Activated CD8-positive, alpha-beta T cell treated with anti-CD3 and anti-CD28 coated beads, Interleukin-2, amount 10 ng/mL, durations not matched to agents 7 days and 5 days (primary cell): Measurements from ENCODE around the gene BAG1. TPM values are rescaled to one million over a fixed set of nuclear protein-coding genes. Genes with fewer than 3 reads are reported as not detected.
A peak's percentile ranks its signal among the peaks of the same experiment; 100 is the strongest.

Experiments
- ATAC-seq: fragments of 150-1000 bp; cut with Tn5 transposase; one replicate; pipeline ENCODE4 v1.10.0; 2021; ENCODE audit warnings: moderate library complexity
- CTCF ChIA-PET: fragments of 350-600 bp; sonication (Branson Sonifier 250); formaldehyde crosslinking; loops from one replicate; lab custom pipeline; 2021; ENCODE audit warnings: antibody characterized with exemption; lab: Charles Lee
- POLR2A ChIA-PET: fragments of 350-600 bp; sonication (Branson Sonifier 250); formaldehyde crosslinking; loops from one replicate; lab custom pipeline; 2021; ENCODE audit warnings: antibody characterized with exemption; lab: Charles Lee
- DNase-seq: peaks from one replicate; pipeline ENCODE4 v3.0.0-alpha.2; 2020
- H3K27ac Mint-ChIP-seq: one replicate; pipeline ENCODE4 v1.8.0; 2021; ENCODE audit warnings: mild to moderate bottlenecking, mixed read lengths
- H3K27me3 Mint-ChIP-seq: one replicate; pipeline ENCODE4 v1.8.0; 2021; ENCODE audit warnings: low read depth, mixed read lengths
- H3K36me3 Mint-ChIP-seq: one replicate; pipeline ENCODE4 v1.8.0; 2021; ENCODE audit warnings: low read depth, mixed read lengths
- H3K4me1 Mint-ChIP-seq: one replicate; pipeline ENCODE4 v1.8.0; 2021; ENCODE audit warnings: low read depth, mixed read lengths
- H3K4me3 Mint-ChIP-seq: one replicate; pipeline ENCODE4 v1.8.0; 2021; ENCODE audit warnings: mild to moderate bottlenecking, mixed read lengths
- H3K9me3 Mint-ChIP-seq: one replicate; pipeline ENCODE4 v1.8.0; 2022; ENCODE audit warnings: mixed read lengths; ENCODE audit not compliant: insufficient read depth
- total RNA-seq, 2 experiments: library from RNA; stranded (reverse); gene quantifications; one replicate each; pipeline ENCODE4 v1.2.3, GENCODE V29; 2021

Gene BAG1
- 10 to 100 TPM; 95.5 to 96.3 TPM for total RNA-seq

GRCh38 chr9:33264473-33265177 lies at the start of gene BAG1, which contains the start of gene CHMP5:
TSS of gene BAG1 (minus strand) at chr9:33264708.
TSS of gene CHMP5 (plus strand) at chr9:33265049. CDS start at chr9:33265079, 30 bp downstream.
- ChIA-PET POLR2A (interaction anchor here (1.0 to 3.8 kb wide), 10 partner anchors 8 to 239 kb away, joined by 3 to 22 read pairs (median 5); partner anchors contain the start of genes DNAJA1, NFX1, NOL6 and SPINK4), CTCF (interaction anchor here (1.2 to 2.7 kb wide), 3 partner anchors 22 to 192 kb away, joined by 3 to 8 read pairs (median 6); no protein-coding TSS in a partner anchor)
- H3K9me3 Mint-ChIP-seq: no peaks in the 10 kb centered on the region
- H3K27ac Mint-ChIP-seq: peak within 1 kb of the TSS; percentile 100
- ATAC-seq (peak; percentile 90), DNase-seq (peak; percentile 100)
- peaks cover 52% of the 10 kb centered on the region for H3K4me1 Mint-ChIP-seq
- peak within 1 kb of the TSS; percentile 99 for H3K4me3 Mint-ChIP-seq
- H3K27me3 Mint-ChIP-seq: no peaks in the 10 kb centered on the region
- peaks cover 64% of the 10 kb centered on the region for H3K36me3 Mint-ChIP-seq

GRCh38 chr9:33311953-33312352 lies 47.4 kb upstream of the BAG1 start:
- ChIA-PET POLR2A (no interaction called here), CTCF (interaction anchor here (1.6 kb wide), 1 partner anchor 25 kb away, joined by 3 read pairs; no protein-coding TSS in a partner anchor)
- no peaks in the 10 kb centered on the region for H3K27me3 Mint-ChIP-seq
- no peak for DNase-seq
- peaks cover 60% of the 10 kb centered on the region for H3K36me3 Mint-ChIP-seq
- no peak overlapping the region for H3K27ac Mint-ChIP-seq
- no peaks in the 10 kb centered on the region for H3K9me3 Mint-ChIP-seq
- peaks cover 3% of the 10 kb centered on the region for H3K4me1 Mint-ChIP-seq
- ATAC-seq: no peak
- no peak overlapping the region for H3K4me3 Mint-ChIP-seq

GRCh38 chr9:33310748-33311147 lies 46.2 kb upstream of the BAG1 start:
- CTCF ChIA-PET: interaction anchor here (1.6 kb wide), 2 partner anchors 14 to 24 kb away, joined by 3 to 5 read pairs; no protein-coding TSS in a partner anchor
- H3K9me3 Mint-ChIP-seq: no peaks in the 10 kb centered on the region
- H3K27me3 Mint-ChIP-seq: no peaks in the 10 kb centered on the region
- H3K27ac Mint-ChIP-seq: no peak overlapping the region
- H3K4me3 Mint-ChIP-seq: no peak overlapping the region
- peaks cover 56% of the 10 kb centered on the region for H3K36me3 Mint-ChIP-seq
- ATAC-seq (no peak), DNase-seq (no peak)
- POLR2A ChIA-PET: no interaction called here
- H3K4me1 Mint-ChIP-seq: peaks cover 3% of the 10 kb centered on the region

GRCh38 chr9:33309903-33310302 lies 45.4 kb upstream of the BAG1 start:
- DNase-seq: no peak
- H3K27ac Mint-ChIP-seq: no peak overlapping the region
- H3K4me3 Mint-ChIP-seq: no peak overlapping the region
- H3K27me3 Mint-ChIP-seq: no peaks in the 10 kb centered on the region
- peaks cover 3% of the 10 kb centered on the region for H3K4me1 Mint-ChIP-seq
- no peaks in the 10 kb centered on the region for H3K9me3 Mint-ChIP-seq
- ChIA-PET CTCF (interaction anchor here (1.3 to 1.6 kb wide), 3 partner anchors 9 to 105 kb away, joined by 3 to 5 read pairs (median 4); no protein-coding TSS in a partner anchor), POLR2A (interaction anchor here (0.7 kb wide), 1 partner anchor 10 kb away, joined by 3 read pairs; no protein-coding TSS in a partner anchor)
- no peak for ATAC-seq
- peaks cover 50% of the 10 kb centered on the region for H3K36me3 Mint-ChIP-seq

GRCh38 chr9:33307067-33307466 lies 42.6 kb upstream of the BAG1 start:
- Mint-ChIP-seq H3K4me3 (no peak overlapping the region), H3K9me3 (no peaks in the 10 kb centered on the region), H3K4me1 (peaks cover 9% of the 10 kb centered on the region), H3K27ac (no peak overlapping the region), H3K27me3 (no peaks in the 10 kb centered on the region), H3K36me3 (peaks cover 44% of the 10 kb centered on the region)
- ATAC-seq: no peak
- CTCF ChIA-PET: no interaction called here
- DNase-seq: no peak
- POLR2A ChIA-PET: no interaction called here

GRCh38 chr9:33306037-33306436 lies 41.5 kb upstream of the BAG1 start:
- Mint-ChIP-seq H3K36me3 (peaks cover 38% of the 10 kb centered on the region), H3K27me3 (no peaks in the 10 kb centered on the region), H3K4me3 (no peak overlapping the region), H3K4me1 (peaks cover 7% of the 10 kb centered on the region), H3K9me3 (no peaks in the 10 kb centered on the region), H3K27ac (no peak overlapping the region)
- DNase-seq: no peak
- ATAC-seq: peak; percentile 72
- POLR2A ChIA-PET: interaction anchor here (1.9 kb wide), 1 partner anchor 16 kb away, joined by 12 read pairs; the partner anchor contains the start of gene NFX1
- CTCF ChIA-PET: interaction anchor here (1.2 to 2.2 kb wide), 2 partner anchors 16 to 68 kb away, joined by 3 to 6 read pairs; partner anchors contain the start of gene NFX1

GRCh38 chr9:33304362-33304761 lies 39.9 kb upstream of the BAG1 start:
- H3K4me1 Mint-ChIP-seq: peaks cover 16% of the 10 kb centered on the region
- ATAC-seq (no peak), DNase-seq (no peak)
- ChIA-PET CTCF (interaction anchor here (1.2 to 2.2 kb wide), 4 partner anchors 17 to 162 kb away, joined by 4 to 8 read pairs (median 6); no protein-coding TSS in a partner anchor), POLR2A (interaction anchor here (0.6 to 1.9 kb wide), 3 partner anchors 12 to 280 kb away, joined by 3 to 12 read pairs (median 3); partner anchors contain the start of genes DNAJA1 and NFX1)
- peaks cover 44% of the 10 kb centered on the region for H3K36me3 Mint-ChIP-seq
- H3K27ac Mint-ChIP-seq: no peak overlapping the region
- no peaks in the 10 kb centered on the region for H3K27me3 Mint-ChIP-seq
- H3K4me3 Mint-ChIP-seq: no peak overlapping the region
- H3K9me3 Mint-ChIP-seq: no peaks in the 10 kb centered on the region

GRCh38 chr9:33300546-33300945 lies 36.0 kb upstream of the BAG1 start:
- H3K4me1 Mint-ChIP-seq: peaks cover 52% of the 10 kb centered on the region

GRCh38 chr9:33297432-33297831 lies 32.9 kb upstream of the BAG1 start:
- peak overlapping the region; percentile 53 for H3K27ac Mint-ChIP-seq
- H3K4me3 Mint-ChIP-seq: peak overlapping the region; percentile 0
- peaks cover 72% of the 10 kb centered on the region for H3K4me1 Mint-ChIP-seq
- POLR2A ChIA-PET: no interaction called here
- H3K36me3 Mint-ChIP-seq: peaks cover 69% of the 10 kb centered on the region
- DNase-seq (no peak), ATAC-seq (peak; percentile 45)
- H3K27me3 Mint-ChIP-seq: no peaks in the 10 kb centered on the region
- CTCF ChIA-PET: interaction anchor here (1.1 to 2.3 kb wide), 4 partner anchors 10 to 169 kb away, joined by 3 to 8 read pairs (median 4); no protein-coding TSS in a partner anchor
- no peaks in the 10 kb centered on the region for H3K9me3 Mint-ChIP-seq

More at GRCh38 chr9:33300546-33300945, 36.0 kb upstream of the BAG1 start:
- POLR2A ChIA-PET: interaction anchor here (1.2 kb wide), 1 partner anchor 10 kb away, joined by 6 read pairs; the partner anchor contains the start of gene NFX1
- no peak overlapping the region for H3K4me3 Mint-ChIP-seq
- no peak for DNase-seq
- CTCF ChIA-PET: interaction anchor here (1.2 to 1.4 kb wide), 3 partner anchors 9 to 17 kb away, joined by 3 read pairs; no protein-coding TSS in a partner anchor
- H3K27me3 Mint-ChIP-seq: no peaks in the 10 kb centered on the region
- no peak for ATAC-seq
- no peak overlapping the region for H3K27ac Mint-ChIP-seq
- H3K9me3 Mint-ChIP-seq: no peaks in the 10 kb centered on the region
- H3K36me3 Mint-ChIP-seq: peaks cover 56% of the 10 kb centered on the region

GRCh38 chr9:33295571-33295970 lies 31.1 kb upstream of the BAG1 start:
- ATAC-seq (no peak), DNase-seq (no peak)
- H3K9me3 Mint-ChIP-seq: no peaks in the 10 kb centered on the region
- peak overlapping the region; percentile 7 for H3K4me3 Mint-ChIP-seq
- H3K27me3 Mint-ChIP-seq: no peaks in the 10 kb centered on the region
- H3K36me3 Mint-ChIP-seq: peaks cover 73% of the 10 kb centered on the region
- ChIA-PET CTCF (interaction anchor here (1.4 kb wide), 1 partner anchor 9 kb away, joined by 4 read pairs; no protein-coding TSS in a partner anchor), POLR2A (interaction anchor here (0.6 kb wide), 1 partner anchor 9 kb away, joined by 3 read pairs; no protein-coding TSS in a partner anchor)
- H3K4me1 Mint-ChIP-seq: peaks cover 82% of the 10 kb centered on the region
- H3K27ac Mint-ChIP-seq: peak overlapping the region; percentile 56

- H3K27ac Mint-ChIP-seq: peak overlapping the region; percentile 6
These were observed 30.3 kb upstream of the BAG1 start for GRCh38 chr9:33294670-33295432.

More at GRCh38 chr9:33294670-33295432, 30.3 kb upstream of the BAG1 start:
- ChIA-PET POLR2A (no interaction called here), CTCF (no interaction called here)
- no peaks in the 10 kb centered on the region for H3K27me3 Mint-ChIP-seq
- peaks cover 70% of the 10 kb centered on the region for H3K36me3 Mint-ChIP-seq
- DNase-seq (no peak), ATAC-seq (no peak)
- no peak overlapping the region for H3K4me3 Mint-ChIP-seq
- no peaks in the 10 kb centered on the region for H3K9me3 Mint-ChIP-seq
- H3K4me1 Mint-ChIP-seq: peaks cover 80% of the 10 kb centered on the region
